Small intestine (tissue), 16 donors: Measurements from ENCODE around the gene OR11H1. TPM values are rescaled to one million over a fixed set of nuclear protein-coding genes. Genes with fewer than 3 reads are reported as not detected.
"Not testable (repeated sequence)": the region's sequence is repeated elsewhere in the genome, so short reads cannot be mapped to it uniquely, and the experiment has no call there.

Source experiments
- DNase-seq, 2 donors: peaks; one replicate each; pipeline versions ENCODE4 v3.0.0 to v3.0.0-alpha.2; 2013
- FAIRE-seq: peaks from 2 replicates; lab custom pipeline; 2012; peaks lifted over from hg19 to GRCh38; lab: Jason Lieb, UNC
- H3K27ac ChIP-seq, 3 donors: one replicate each; pipeline ENCODE4 v1.5.1; 2013; ENCODE audit warnings: low read length in 2 of 3, mild to moderate bottlenecking in 2 of 3, control low read depth in 1 of 3, inconsistent platforms in 1 of 3, low read depth in 1 of 3, moderate library complexity in 1 of 3
- H3K27me3 ChIP-seq, 3 donors: one replicate each; pipeline ENCODE4 v1.6.1; 2013; ENCODE audit warnings: low read length in 3 of 3, inconsistent platforms in 1 of 3; ENCODE audit not compliant: control insufficient read depth in 3 of 3, insufficient read depth in 3 of 3
- H3K36me3 ChIP-seq, 3 donors: one replicate each; pipeline ENCODE4 v1.6.1; 2013; ENCODE audit warnings: low read length in 3 of 3, inconsistent platforms in 1 of 3, low read depth in 1 of 3, mild to moderate bottlenecking in 1 of 3, moderate library complexity in 1 of 3; ENCODE audit not compliant: control insufficient read depth in 3 of 3, insufficient read depth in 2 of 3
- H3K4me1 ChIP-seq, 3 donors: one replicate each; pipeline ENCODE4 v1.6.1; 2013; ENCODE audit warnings: low read length in 2 of 3, inconsistent platforms in 1 of 3, low read depth in 1 of 3, mild to moderate bottlenecking in 1 of 3, moderate library complexity in 1 of 3; ENCODE audit not compliant: control insufficient read depth in 3 of 3, insufficient read depth in 2 of 3
- H3K4me3 ChIP-seq, 3 donors: one replicate each; pipeline ENCODE4 v1.5.1; 2013; ENCODE audit warnings: low read length in 3 of 3, control low read depth in 1 of 3, inconsistent platforms in 1 of 3, low read depth in 1 of 3, mild to moderate bottlenecking in 1 of 3, moderate library complexity in 1 of 3
- H3K9me3 ChIP-seq, 2 donors: one replicate each; pipeline ENCODE4 v1.6.1; 2013; ENCODE audit warnings: low read depth in 1 of 2, low read length in 1 of 2; ENCODE audit not compliant: control insufficient read depth in 2 of 2, insufficient read depth in 1 of 2
- WGBS, 3 donors: extraction: QIAGEN DNeasy Blood & Tissue Kit; methylation state at CpG; one replicate each; pipeline ENCODE4 v1.1.7; 2013; 5-methylcytosine and 5-hydroxymethylcytosine counted together
- long read RNA-seq, 10 donors: transcript quantifications; one replicate each; lab custom pipeline, GENCODE V29; 2026
- polyA plus RNA-seq, 4 donors: library from polyadenylated mRNA; stranded (reverse) in 3 of 4; unstranded in 1 of 4; fragments of 200-250 nt in 3 of 4; fragments of 120-200 nt in 1 of 4; gene quantifications; one replicate each; pipeline versions ENCODE4 v1.2.1 to v1.2.3, GENCODE V29; 2013
- donor health status: healthy with polysubstance abuse.
- donor health status: control.
- donor health status: control.
- donor health status: Bipolar disorder and iron deficiency.
- donor health status: healthy.

The OR11H1 gene, protein sequence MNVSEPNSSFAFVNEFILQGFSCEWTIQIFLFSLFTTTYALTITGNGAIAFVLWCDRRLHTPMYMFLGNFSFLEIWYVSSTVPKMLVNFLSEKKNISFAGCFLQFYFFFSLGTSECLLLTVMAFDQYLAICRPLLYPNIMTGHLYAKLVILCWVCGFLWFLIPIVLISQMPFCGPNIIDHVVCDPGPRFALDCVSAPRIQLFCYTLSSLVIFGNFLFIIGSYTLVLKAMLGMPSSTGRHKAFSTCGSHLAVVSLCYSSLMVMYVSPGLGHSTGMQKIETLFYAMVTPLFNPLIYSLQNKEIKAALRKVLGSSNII
- not detected for polyA plus RNA-seq
- long read RNA-seq, donor 1: 0 reads
- long read RNA-seq, donor 2: 0 reads
- long read RNA-seq, donor 3: 0 reads
- long read RNA-seq, donor 4: 0 reads
- long read RNA-seq, donor 5: 0 reads
- long read RNA-seq, donor 6: 0 reads
- long read RNA-seq, donor 7: 0 reads
- long read RNA-seq, donor 8: 0 reads
- long read RNA-seq, donor 9: 0 reads
- long read RNA-seq, donor 10: 0 reads

DNA sequence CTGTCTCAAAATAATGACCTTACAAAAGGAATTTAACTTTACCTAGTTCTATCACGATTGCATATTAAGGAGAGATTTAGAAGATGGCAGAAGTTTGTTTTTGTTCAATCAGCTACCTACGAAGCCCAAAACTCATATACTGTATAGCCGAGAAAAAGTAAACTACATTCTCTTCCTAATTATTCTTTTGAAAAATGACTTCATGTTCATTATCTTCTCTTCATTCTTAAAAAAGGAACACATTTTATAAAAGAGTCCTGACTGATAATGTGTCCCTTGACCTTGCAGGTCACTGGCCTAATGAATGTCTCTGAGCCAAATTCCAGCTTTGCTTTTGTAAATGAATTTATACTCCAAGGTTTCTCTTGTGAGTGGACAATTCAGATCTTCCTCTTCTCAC lies at the start of gene OR11H1:
OR11H1 (plus strand) TSS at position 301 of the 400 bp plus-strand sequence; CDS start at position 301, 0 bp downstream.
- H3K9me3 ChIP-seq, H3K4me1 ChIP-seq, DNase-seq, FAIRE-seq, H3K36me3 ChIP-seq, H3K4me3 ChIP-seq, H3K27ac ChIP-seq, H3K27me3 ChIP-seq: not testable (repeated sequence)
- no CpG with 5 or more reads among the region's 3 CpGs for WGBS, 3 donors

DNA sequence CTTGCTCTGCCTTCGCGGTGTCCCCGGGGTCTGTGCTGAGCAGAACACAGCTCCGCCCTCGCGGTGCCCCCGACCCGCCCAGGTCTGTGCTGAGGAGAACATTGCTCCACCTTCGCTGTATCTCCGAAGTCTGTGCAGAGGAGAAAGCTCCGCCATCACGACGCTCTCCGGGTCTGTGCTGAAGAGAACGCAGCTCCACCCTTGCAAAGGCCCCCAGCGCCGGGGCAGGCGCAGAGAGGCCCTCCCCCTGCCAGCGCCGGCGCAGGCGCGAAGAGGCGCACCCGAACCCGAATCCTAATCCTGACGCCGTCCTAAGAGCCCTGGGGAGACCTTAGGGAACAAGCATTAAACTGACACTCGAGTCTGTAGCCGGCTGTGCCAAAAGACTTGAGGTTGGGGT lies 18.0 kb upstream of the OR11H1 start:
- H3K4me3 ChIP-seq, H3K36me3 ChIP-seq, DNase-seq, H3K27me3 ChIP-seq, H3K9me3 ChIP-seq, H3K4me1 ChIP-seq, H3K27ac ChIP-seq, FAIRE-seq: not testable (repeated sequence)
- 72 to 88% (median 86%) methylated on average over 12 to 22 of the region's 30 CpGs for WGBS, 3 donors

DNA sequence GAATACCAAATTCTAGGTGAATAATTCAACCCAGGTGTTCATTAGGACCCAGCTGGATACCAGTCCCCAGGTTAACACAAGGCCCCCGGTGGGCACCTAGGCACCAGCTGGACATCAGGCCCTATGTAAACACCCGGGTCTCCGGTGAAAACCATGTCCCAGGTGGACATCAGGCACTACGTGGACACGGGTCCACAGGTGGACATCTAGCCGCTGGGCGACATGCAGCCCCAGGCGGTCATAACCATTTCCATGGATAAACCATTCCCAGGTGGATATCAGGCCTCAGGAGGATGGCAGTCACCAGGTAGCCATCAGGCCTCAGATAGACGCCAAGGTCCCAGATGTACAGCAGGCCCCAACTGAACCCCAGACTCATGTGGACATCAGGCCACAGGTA lies 12.1 kb upstream of the OR11H1 start:
- not testable (repeated sequence) for H3K36me3 ChIP-seq, DNase-seq, H3K27me3 ChIP-seq, H3K4me3 ChIP-seq, H3K27ac ChIP-seq, H3K4me1 ChIP-seq, FAIRE-seq, H3K9me3 ChIP-seq
- WGBS, 3 donors: 92 to 93% (median 93%) methylated on average over 9 of the region's 9 CpGs

DNA sequence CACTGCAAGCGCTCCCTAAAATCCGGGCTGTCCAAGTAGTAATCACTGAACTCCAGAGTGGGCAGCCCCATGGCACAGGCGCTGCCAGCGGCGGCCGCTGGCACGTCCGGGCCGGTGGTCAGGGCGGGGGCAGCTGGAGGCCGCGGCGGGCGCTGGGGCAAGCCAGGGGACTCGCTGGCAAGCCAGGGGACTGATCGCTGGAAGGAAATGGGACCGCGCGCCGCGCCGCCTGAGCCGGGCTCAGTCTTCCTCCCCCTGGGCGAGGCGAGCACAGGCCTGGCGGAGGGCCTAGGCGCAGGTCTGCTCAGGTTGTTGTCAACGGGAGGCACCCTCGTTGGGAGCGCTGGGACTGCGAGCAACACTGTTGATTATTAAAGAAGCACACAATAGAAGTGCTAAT lies 25.8 kb downstream of the OR11H1 start:
- not testable (repeated sequence) for H3K4me1 ChIP-seq, H3K36me3 ChIP-seq, H3K4me3 ChIP-seq, FAIRE-seq, H3K27ac ChIP-seq, H3K9me3 ChIP-seq, H3K27me3 ChIP-seq
- WGBS, 3 donors: 66 to 90% (median 89%) methylated on average over 14 to 16 of the region's 31 CpGs
- peak in 1 of 2 donors; percentile 0 for DNase-seq

DNA sequence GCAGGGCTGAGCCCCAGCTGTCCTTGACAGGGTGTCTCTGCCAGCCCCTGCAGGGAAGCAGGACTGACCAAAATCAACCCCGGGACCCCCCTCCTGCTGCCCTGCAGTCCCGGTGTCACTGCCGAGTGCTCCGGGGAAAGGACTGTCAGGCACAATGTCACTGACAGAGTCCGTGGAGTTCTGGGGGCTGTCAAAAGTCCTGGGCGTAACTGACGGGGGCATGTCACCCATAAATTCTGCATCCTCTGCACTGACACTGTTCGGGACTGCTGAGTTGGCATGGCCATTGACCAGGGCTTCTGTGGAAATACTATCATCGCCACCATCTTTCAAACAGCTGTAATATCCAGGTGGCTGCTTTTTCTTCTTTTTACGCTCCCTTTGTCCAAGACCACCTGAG lies 35.5 kb downstream of the OR11H1 start:
- not testable (repeated sequence) for H3K9me3 ChIP-seq

DNA sequence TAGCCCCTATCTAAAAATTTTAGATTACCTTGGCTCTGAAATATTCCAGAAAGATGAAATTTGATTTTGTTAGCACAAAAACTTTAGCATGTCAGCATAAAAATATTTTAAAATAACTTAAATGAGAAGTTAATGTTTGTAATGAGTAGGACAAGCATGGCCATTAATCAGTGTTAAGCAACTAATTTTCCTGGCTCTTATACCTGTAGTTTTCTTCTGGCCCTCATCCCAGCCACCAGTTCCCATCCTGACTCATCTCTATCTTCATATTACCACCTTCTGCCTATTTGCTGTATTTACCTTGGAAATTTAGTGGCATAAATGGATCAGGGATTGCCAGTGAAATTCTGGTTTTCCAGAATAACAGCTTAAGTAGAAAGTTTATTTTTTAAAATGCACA lies 37.1 kb downstream of the OR11H1 start:
- H3K9me3 ChIP-seq, H3K4me1 ChIP-seq, H3K4me3 ChIP-seq, H3K36me3 ChIP-seq, H3K27ac ChIP-seq, DNase-seq, FAIRE-seq, H3K27me3 ChIP-seq: not testable (repeated sequence)

More for the DNA sequence above, 35.5 kb downstream of the OR11H1 start:
- DNase-seq, H3K4me3 ChIP-seq, H3K27me3 ChIP-seq, H3K27ac ChIP-seq, H3K4me1 ChIP-seq, H3K36me3 ChIP-seq, FAIRE-seq: not testable (repeated sequence)
- 79 to 90% (median 85%) methylated on average over 5 to 8 of the region's 10 CpGs for WGBS, 3 donors

Other genes starting within 250 kb of the OR11H1 start
- not detected for gene POTEH, start 161.8 kb downstream of the OR11H1 start, polyA plus RNA-seq